ENCODE measurements around the gene INAFM1.
"Not testable (repeated sequence)": the region's sequence is repeated elsewhere in the genome, so short reads cannot be mapped to it uniquely, and the experiment has no call there.

Gene INAFM1

DNA sequence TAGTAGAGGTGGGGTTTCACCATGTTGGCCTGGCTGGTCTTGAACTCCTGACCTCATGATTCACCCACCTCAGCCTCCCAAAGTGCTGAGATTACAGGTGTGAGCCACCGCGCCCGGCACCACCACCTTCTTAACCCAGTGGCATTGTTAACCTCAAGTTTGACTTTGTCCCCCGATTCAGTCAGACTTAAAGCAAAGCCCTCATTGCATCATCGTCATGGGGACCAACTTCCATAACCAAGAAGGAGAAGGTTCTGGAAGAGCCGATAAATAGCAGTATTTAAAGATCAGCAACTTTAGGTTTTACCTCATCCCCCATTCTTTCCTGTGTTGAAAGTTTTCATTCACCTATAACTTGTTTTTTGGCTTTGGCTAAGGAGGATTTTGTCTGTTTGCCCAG lies 6.7 kb upstream of the INAFM1 start:
- DNase-seq (ENCODE audit: low read depth in 2 of 2) = no peak

DNA sequence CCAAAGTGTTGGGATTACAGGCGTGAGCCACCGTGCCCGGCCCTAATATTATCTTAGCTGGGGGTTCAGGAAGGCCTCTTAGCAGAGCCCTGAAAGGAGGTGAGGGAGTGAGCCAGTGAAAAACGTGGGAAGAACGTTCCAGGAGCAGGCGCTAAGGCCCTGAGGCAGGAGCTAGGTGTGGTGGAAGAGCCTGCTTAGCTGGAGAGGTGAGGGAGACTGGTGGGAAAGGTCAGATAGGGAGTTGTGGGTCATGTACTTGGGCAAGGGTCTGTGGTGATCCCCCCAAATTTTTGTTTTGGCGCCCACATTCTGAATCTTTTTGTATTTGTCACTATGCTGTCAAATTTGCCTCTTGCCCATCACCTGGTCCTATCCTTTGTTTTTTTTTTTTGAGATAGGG lies 5.1 kb upstream of the INAFM1 start:
- no peak for DNase-seq (ENCODE audit: low read depth in 2 of 2)

DNA sequence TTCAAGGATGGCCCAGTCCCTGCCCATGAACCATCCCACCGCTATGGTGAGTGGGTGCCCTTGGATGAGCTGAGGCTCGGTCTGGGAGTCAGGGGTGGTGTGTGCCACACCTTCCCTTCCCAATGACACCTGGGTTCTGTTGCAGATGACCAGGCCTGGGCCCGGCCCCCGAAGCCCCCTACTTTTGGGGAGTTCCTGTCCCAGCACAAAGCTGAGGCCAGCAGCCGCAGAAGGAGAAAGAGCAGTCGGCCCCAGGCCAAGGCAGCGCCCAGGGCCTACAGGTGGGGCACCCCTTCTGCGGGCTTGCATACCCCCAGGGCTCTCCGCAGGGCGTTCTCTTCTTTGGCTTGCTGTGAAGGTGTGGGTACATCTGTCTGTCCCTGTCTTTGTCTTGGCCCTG lies 4.3 kb upstream of the INAFM1 start:
- DNase-seq (ENCODE audit: low read depth in 2 of 2) = no peak

DNA sequence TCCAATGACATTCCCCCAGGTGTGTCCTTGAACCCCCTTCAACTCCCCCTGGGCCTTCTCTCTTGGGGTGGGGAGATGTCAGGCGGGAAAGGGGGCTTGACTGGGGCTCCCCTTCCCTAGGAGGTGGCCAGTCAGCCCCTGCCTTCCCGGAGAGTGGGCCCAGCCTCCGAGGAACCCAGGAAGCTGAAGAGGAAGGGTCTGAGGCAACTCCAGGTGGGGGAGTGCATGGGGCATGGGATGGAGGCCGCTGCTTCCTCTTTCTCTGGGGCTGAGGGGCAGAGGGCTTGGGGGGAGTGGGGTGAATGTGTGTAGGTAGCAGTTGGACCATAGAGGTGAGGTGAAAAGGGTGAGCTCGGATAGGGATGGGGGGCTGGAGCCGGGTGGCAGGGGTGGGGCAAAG lies 2.7 kb upstream of the INAFM1 start:
- no peak for DNase-seq (ENCODE audit: low read depth in 2 of 2)

DNA sequence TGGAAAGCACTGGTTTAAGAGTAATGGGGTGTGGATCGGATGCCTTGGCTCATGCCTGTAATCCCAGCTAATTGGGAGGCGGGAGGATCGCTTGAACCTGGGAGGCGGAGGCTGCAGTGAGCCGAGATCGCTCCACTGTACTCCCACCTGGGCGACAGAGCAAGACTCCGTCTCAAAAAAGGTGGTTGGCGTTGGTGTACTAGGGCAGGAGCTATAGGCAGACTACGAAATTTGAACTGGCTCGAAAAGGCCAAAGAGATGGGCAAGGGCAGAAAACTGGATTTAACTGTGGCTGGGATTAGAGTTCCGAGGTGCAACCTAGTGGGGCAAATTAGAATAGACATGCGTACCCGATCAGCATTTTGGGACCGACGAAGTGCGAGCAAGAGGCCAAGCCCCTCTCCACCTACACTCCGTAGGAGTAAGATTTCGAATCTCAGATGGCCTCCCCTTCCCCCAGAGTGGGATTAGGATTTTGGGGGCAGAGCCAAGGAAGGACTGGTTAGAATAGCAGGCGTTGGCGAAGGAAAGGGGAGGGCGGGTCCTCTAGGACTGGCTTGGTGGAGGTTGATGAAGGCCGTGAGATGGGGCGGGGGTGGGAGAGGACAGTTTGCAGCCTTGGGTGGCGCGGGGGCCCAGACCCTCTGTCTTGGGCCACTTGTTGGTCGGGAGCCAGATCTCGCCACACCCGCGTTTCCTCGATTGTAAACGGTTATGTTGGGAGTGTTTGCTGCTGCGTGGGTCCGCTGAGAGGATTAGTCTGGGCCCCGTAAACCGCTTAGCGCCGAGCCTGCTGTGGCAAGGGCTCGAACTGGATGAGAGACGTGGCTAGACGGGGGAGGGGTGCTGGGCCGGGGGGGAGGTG lies 2.0 kb upstream of the INAFM1 start:
- DNase-seq (ENCODE audit: low read depth in 2 of 2) = peak; percentile 22 to 48

DNA sequence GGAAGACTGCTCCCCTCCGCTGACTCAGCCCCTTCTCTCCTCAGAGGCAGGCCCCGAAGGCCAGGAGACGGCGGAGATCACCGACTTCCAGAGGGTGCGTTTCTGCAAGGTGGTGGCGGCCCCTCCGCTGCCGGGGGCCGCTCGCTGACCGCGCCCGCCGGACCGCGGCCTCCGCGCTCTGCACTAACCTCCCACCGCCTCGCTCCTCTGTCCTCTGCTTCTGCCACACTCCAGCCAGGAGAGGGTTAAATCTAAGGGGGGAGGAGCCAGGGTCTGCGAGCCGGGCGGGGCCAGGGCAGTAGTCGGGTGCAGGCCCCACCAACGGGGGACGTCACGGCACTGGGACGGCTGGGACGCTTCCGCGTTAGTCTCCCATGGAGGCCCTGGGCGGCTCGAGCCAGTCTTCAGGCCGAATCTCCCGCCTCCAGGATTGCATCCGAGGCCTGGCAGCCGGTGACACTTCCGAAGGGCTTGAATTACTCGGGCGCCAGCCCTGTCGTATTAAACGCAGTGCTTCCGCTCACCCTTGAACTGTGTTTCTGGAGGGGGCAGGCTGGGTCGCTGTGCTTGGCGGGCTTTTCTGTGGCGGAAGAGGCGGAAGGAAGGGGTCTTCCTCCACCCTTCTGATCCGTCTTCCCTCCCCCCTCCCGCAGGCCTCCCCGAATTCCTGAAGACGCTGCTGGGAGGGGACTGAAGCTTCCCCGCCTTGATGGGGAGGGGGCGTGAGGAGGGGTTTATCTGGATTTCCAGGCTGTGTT lies 1.2 kb upstream of the INAFM1 start:
- peak; percentile 76 to 81 for DNase-seq (ENCODE audit: low read depth in 2 of 2)

DNA sequence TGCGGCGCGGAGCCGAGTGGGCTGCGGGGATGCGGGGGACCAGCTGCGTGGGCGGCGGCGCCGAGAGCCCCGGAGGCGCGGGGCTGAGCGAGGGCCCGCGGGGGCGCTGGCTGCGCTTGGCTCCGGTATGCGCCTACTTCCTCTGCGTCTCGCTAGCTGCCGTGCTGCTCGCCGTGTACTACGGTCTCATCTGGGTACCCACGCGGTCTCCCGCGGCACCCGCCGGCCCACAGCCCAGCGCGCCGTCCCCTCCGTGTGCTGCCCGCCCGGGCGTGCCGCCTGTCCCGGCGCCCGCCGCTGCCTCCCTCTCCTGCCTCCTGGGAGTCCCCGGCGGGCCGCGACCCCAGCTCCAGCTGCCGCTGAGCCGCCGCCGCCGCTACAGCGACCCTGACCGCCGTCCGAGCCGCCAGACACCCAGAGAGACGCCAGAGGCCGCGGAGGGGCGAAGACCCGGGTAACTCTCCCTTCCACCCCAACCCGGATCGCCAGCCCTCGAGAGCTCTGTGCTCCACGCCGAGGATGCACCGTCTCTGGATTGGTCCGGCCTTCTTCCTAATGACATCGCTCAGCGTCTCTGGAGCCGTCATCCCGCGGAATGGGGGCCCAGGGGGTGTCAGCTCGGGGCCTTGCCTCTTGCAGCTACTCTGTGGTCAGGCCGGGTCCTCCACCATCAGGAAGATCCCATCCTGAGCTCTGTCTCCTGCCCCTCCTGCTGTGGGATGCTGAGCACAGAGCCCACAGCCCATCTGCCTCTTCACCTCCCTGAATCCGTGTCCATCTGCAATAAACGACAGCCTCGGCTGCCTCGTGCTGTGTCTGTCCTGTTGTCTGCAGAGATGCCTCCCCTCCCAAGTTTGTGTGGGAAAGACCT lies 441 bp downstream of the INAFM1 start:
- DNase-seq (ENCODE audit: low read depth in 2 of 2) = no peak

DNA sequence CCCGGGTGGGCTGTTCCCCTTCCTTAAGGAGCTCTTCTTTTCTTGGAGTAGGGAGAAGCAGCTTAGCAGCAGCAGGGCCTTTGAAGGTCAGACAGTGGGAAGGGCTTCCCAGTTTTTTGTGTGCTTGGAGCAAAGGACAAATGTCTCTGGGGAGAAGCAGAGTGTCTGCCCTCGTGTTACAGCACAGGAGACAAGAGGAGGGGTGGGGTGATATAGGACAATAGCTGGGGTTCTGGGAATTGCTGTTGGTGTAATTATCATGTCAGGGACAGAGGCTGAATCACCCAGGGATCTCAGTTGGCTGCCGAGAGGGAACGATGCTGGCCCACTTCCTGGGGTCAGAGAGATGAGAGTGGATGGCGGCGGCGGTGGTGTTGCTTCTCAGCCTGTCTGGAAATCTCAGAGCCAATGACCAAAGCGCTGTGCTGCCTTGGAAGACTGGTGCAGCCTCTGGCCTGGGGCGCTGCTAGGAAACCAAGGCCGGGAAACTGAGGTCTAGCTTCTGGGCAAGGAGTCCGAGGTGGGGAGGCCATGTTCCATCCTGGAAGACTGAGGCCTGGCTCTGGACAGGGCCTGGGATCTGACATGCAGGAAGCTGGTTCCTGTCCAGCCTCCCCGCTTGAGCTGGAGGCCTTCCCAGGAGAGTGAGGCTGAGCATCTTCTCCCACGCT lies 1.2 kb downstream of the INAFM1 start:
- no peak for DNase-seq (ENCODE audit: low read depth in 2 of 2)

DNA sequence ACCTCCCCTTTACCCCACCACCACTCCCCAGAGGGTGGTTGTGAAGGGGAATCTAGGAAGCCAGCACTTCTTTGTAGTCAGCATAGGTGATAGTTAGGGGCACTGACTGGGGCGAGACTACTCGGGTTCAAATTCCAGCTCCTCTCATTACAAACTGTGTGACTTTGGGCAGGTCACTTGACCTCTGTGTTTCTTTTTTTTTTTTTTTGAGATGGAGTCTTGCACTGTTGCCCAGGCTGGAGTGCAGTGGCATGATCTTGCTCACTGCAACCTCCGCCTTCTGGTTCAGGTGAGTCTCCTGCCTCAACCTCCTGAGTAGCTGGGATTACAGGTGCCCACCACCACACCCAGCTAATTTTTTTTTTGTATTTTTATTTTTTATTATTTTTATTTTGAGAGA lies 1.8 kb downstream of the INAFM1 start:
- not testable (repeated sequence) for DNase-seq (ENCODE audit: low read depth in 2 of 2)

DNA sequence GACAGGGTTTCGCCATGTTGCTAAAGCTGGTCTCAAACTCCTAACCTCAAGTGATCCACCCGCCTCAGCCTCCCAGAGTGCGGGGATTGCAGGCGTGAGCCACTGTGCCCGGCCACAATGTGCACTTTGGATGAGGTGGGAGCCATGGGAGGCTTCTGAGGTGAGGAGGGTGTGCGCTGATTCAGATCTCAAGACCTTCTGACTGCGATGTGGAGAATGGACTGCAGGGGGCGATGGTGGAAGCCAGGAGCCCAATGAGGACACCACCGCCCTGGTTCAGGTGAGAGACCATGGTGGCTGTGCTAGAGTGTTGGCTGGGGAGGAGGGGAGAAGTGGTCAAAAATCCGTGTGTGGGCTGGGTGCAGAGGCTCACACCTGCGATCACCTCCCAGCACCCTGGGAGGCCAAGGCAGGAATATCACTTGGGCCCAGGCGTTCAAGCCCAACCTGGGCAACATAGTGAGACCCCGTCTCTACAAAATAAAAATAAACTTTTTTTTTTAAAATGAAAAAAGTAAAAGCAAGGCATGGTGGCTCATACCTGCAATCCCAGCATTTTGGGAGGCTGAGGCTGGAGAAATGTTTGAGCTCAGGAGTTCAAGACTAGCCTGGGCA lies 5.6 kb downstream of the INAFM1 start:
- DNase-seq (ENCODE audit: low read depth in 2 of 2) = no peak

DNA sequence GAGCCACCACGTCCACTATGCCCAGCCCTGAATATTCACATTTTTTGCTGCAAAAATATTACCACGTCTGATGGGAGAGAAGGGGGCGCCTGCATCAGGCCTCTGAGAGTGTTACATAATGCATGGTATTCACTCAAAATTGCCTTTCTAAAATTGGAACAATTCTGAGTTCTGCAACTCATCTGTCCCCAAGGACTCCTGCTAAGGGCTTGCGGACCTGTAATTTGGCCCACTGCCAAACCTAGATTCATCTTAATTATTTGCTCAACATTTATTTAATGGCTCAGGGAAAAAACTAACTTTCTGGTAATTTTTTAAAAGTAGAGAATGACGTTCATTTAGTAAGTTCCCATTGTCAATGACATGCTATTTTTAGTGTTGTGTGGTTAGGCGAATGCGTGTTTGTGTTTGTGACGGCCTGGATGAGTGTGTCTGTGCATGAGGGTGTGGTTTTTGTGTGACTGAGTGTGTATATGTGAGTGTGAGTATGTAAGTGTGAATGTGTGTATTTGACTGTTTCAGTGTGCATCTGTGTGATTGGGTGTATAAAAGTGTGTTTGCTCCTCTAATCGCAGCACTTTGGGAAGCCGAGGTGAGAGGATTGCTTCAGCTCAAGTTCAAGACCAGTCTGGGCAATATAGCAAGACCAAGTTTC lies 8.8 kb downstream of the INAFM1 start:
- no peak for DNase-seq (ENCODE audit: low read depth in 2 of 2)

DNA sequence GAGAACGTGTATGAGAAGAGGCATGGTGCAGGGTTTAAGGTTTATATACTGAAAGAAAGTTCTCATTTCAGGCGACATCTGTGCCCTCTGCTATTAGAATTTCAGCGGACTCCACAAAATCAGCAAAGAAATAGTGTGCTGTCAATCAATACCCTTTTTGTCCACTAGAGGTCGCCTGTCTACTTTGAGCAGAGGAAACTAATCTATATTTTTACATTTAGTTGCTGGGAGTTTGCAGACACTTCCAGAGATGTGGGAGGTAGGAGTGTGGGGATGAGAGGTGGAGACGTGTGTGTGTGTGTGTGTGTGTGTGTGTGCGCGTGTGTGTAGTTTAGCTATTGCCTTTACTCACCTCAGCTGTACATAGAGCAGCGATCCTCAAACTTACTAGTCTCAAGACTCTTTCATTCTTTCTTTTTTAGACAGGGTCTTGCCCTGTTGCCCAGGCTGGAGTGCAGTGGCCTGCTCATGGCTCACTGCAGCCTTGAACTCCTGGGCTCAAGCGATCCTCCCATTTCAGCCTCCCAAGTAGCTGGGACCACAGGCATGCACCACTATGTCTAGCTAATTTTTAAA lies 9.7 kb downstream of the INAFM1 start:
- DNase-seq (ENCODE audit: low read depth in 2 of 2) = no peak

DNA sequence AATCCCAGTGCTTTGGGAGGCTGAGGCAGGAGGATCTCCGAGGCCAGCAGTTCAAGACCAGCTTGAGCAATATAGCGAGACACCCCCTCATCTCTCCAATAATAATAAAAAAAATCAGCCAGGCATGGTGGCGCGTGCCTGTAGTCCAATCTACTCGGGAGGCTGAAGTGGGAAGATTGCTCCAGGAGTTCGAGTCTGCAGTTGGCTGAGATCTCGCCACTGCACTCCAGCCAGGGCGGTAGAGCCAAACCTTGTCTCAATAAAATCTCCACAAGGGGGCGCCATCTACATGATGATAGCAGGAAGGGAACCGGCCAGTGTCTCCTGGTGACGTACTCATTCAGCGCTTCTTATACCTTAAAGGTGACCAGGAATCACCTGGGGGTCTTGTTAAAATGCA lies 21.4 kb downstream of the INAFM1 start:
- peak; percentile 59 to 61 for DNase-seq (ENCODE audit: low read depth in 2 of 2)

DNA sequence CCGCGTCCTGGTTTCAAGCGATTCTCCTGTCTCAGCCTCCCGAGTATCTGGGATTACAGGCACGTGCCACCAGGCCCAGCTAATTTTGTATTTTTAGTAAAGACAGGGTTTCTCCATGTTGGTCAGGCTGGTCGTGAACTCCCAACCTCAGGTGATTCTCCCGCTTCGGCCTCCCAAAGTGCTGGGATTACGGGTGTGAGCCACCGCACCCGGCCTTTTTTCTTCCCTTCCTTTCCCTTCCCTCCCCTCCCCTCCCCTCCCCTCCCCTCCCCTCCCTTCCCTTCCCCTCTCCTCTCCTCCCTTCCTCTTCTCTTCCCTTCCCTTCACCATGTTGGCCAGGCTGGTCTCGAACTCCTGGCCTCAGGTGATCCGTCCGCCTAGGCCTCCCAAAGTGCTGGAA lies 26.2 kb downstream of the INAFM1 start:
- DNase-seq (ENCODE audit: low read depth in 2 of 2) = not testable (repeated sequence)

DNA sequence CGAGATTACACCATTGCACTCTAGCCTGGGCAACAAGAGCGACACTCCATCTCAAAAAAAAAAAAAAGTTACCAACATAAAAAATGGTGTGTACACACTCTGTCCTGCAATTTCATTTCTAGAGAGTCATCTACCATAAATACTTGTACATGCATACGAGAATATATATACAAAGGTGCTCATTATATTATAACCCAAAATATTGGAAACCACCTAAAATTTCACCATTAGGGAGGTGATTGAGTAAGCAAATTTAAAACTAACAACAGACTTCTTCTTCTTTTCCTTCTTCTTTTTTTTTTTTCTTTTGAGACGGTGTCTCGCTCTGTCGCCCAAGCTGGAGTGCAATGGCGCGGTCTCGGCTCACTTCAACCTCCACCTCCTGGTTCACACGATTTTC lies 27.6 kb downstream of the INAFM1 start:
- no peak for DNase-seq (ENCODE audit: low read depth in 2 of 2)

DNA sequence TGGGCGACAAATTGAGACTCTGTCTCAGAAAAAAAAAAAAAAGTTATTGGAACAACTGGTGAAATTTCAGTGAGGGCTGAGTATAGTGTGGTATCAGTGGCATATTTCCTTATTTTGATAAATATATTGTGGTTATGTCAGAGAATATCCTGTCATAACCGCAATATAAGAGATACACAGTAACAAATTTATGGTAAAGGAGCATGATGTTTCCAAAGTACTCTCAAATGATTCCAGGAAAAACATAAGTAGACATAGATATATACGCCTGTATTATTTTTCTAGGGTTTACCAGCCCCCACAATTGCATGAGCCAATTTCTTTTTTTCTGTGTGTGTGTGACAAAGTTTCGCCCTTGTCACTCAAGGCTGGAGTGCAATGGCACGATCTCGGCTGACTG lies 29.3 kb downstream of the INAFM1 start:
- no peak for DNase-seq (ENCODE audit: low read depth in 2 of 2)

DNA sequence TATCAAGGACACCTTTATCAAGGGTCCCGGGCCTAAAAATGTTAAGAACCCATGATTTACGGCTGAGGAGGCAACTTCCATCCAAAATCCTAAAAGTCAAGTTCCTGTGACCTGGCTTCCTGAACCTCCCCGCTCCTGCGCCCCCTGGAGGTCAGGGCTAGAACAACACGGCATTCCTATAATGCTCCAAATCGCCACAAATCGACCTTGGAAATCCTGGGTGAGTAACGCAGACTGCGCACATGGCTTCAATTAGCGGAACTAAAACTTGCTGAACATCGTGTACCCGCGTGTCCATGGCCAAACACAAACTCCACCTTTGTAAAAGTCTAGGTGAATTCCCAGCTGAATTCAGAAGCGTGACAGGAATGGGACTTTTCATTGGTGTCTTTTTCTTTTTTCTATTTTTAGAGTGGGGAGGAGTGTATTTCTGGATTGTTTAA lies 30.6 kb downstream of the INAFM1 start:
- DNase-seq (ENCODE audit: low read depth in 2 of 2) = peak; percentile 17 to 18

DNA sequence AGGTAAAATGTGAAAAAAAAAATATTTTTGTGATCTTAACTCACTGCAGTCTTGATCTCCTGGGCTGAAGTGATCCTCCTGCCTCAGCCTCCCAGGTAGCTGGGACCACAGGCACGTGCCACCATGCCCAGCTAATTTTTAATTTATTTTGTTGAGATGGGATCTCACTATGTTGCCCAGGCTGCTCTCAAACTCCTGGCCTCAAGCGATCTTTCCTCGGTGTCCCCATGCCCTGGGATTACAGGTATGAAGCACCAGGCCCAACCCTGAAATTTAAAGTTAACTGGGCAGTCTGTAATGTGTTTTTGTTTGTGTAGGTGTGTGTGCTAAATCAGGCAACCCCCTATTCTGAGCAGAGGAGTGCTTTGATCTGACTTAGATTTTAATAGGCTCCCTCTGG lies 31.6 kb downstream of the INAFM1 start:
- no peak for DNase-seq (ENCODE audit: low read depth in 2 of 2)

DNA sequence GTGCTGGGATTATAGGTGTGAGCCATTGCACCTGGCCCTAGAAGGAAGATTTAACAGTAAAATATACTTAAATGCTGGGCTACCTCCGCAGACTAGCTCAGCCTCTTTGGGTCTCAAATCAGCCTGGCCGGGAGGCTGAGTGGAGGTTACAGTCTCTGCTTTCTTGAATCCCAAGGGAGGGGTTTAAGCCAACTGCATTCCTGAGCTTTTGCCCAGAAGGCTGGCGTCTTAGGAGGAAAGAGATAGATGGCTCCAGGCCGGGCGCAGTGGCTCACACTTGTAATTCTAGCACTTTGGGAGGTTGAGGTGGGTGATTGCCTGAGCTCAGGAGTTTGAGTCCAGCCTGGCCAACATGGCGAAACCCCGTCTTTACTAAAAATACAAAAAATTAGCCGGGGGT lies 34.4 kb downstream of the INAFM1 start:
- DNase-seq (ENCODE audit: low read depth in 2 of 2) = no peak

DNA sequence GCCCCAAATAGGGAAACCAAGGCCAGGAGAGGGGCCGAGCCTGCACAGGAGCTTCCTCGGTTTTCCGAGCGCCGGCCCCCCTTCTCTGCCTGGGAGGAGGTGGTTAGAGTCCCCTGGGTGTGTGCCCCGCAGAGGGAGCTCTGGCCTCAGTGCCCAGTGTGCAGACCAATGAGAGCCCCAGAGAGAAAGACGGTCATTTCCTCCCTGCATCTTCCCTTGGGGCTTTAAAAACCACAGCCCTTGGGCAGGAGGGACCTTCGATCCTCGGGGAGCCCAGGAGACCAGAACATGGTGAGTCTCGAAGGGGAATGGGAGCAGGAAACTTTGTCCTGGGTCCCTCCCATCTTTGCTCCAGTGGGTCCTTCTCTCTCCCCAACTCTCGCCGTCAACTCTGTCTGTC lies 34.9 kb downstream of the INAFM1 start, which contains the start of gene C5AR1:
Gene C5AR1 (plus strand): TSS at position 254 of the 400 bp plus-strand sequence. CDS start 35 bp downstream, at position 289.
- DNase-seq (ENCODE audit: low read depth in 2 of 2) = no peak

Data from activated CD8-positive, alpha-beta memory T cell treated with anti-CD3 and anti-CD28 coated beads for 4 hours (primary cell).